C4-2B (cell line): ENCODE measurements around the gene ZNF532.

Source experiments
- H3K27ac ChIP-seq: fragments of 450-650 bp; 2 replicates; pipeline ENCODE4 v1.5.1; 2017
- CTCF ChIP-seq: fragments of 450-650 bp; conservative IDR thresholded peaks from 2 replicates; pipeline ENCODE4 v1.5.1; 2017; ENCODE audit warnings: mild to moderate bottlenecking
- ZFX ChIP-seq: fragments of 450-650 bp; IDR thresholded peaks from 2 replicates; pipeline ENCODE4 v1.6.1; 2017

ZNF532 gene

GRCh38 chr18:58937887-58938267 lies 73.2 kb downstream of the ZNF532 start:
- TF ChIP-seq CTCF, result no peak
- TF ChIP-seq ZFX, result no peak
- H3K27ac ChIP-seq, result no peak overlapping the region

- TF ChIP-seq CTCF, result no peak
- TF ChIP-seq ZFX, result no peak
- peak overlapping the region; percentile 72 for H3K27ac ChIP-seq
These were observed 76.9 kb downstream of the ZNF532 start for GRCh38 chr18:58941426-58942099.

- TF ChIP-seq ZFX (no peak), CTCF (no peak)
- peak overlapping the region; percentile 22; the same call in 1 of the 2 replicates for H3K27ac ChIP-seq
These were observed 79.2 kb downstream of the ZNF532 start for GRCh38 chr18:58943896-58944295.

- H3K27ac ChIP-seq, result no peak overlapping the region
These were observed 82.6 kb downstream of the ZNF532 start for GRCh38 chr18:58947136-58947732.

GRCh38 chr18:58949031-58949430 lies 84.4 kb downstream of the ZNF532 start:
- TF ChIP-seq ZFX (no peak), CTCF (no peak)

More at GRCh38 chr18:58947136-58947732, 82.6 kb downstream of the ZNF532 start:
- TF ChIP-seq CTCF, result no peak
- TF ChIP-seq ZFX, result no peak

GRCh38 chr18:58951986-58952702 lies 87.5 kb downstream of the ZNF532 start:
- H3K27ac ChIP-seq, result peak overlapping the region; percentile 36; the same call in 1 of the 2 replicates
- TF ChIP-seq CTCF (no peak), ZFX (no peak)

More at GRCh38 chr18:58949031-58949430, 84.4 kb downstream of the ZNF532 start:
- H3K27ac ChIP-seq, result no peak overlapping the region

- TF ChIP-seq CTCF, result no peak
- no peak for TF ChIP-seq ZFX
- H3K27ac ChIP-seq, result no peak overlapping the region
These were observed 88.2 kb downstream of the ZNF532 start for GRCh38 chr18:58952858-58953257.
